Ovary (tissue), 9 donors: Measurements from ENCODE around the gene MAML2. TPM values are rescaled to one million over a fixed set of nuclear protein-coding genes. Genes with fewer than 3 reads are reported as not detected.

ENCODE experiments used
- DNase-seq, 5 donors: peaks; one replicate each; pipeline ENCODE4 v3.0.0-alpha.2; 2019 to 2020
- H3K27ac ChIP-seq, 2 donors: fragments of 200-600 bp; one replicate each; pipeline versions ENCODE4 v1.5.1 to v1.8.0; 2019 to 2022
- H3K27me3 ChIP-seq: fragments of 200-600 bp; one replicate; pipeline ENCODE4 v1.8.0; 2022
- H3K36me3 ChIP-seq: fragments of 200-600 bp; sonication (generic); one replicate; pipeline ENCODE4 v1.5.1; 2019
- H3K4me1 ChIP-seq: one replicate; pipeline ENCODE4 v1.8.1; 2013; ENCODE audit warnings: mild to moderate bottlenecking, moderate library complexity; ENCODE audit not compliant: insufficient read depth
- H3K4me3 ChIP-seq: fragments of 200-600 bp; sonication (generic); one replicate; pipeline ENCODE4 v1.5.1; 2017
- H3K9me3 ChIP-seq, 2 donors: fragments of 200-600 bp in 1 of 2; sonication (generic) in 1 of 2; one replicate each; pipeline versions ENCODE4 v1.5.1 to v1.8.1; 2013 to 2019; ENCODE audit warnings: mild to moderate bottlenecking in 1 of 2, moderate library complexity in 1 of 2
- EP300 ChIP-seq: sonication (generic); formaldehyde crosslinking; IDR thresholded peaks from one replicate; pipeline ENCODE4 v1.6.1; 2017; ENCODE audit warnings: antibody characterized with exemption
- POLR2A ChIP-seq: fragments of 450-650 bp; IDR thresholded peaks from one replicate; pipeline ENCODE4 v1.6.1; 2017; ENCODE audit warnings: antibody characterized with exemption, mild to moderate bottlenecking, moderate library complexity
- WGBS, 3 donors: extraction: QIAGEN DNeasy Blood & Tissue Kit in 1 of 3; methylation state at CpG; one replicate each; pipeline versions ENCODE4 v1.1.5 to v1.1.7; 2013 to 2017; 5-methylcytosine and 5-hydroxymethylcytosine counted together
- intact Hi-C, 4 donors: fragments of 100-400 bp; cut with DNase I; formaldehyde crosslinking; loops; one replicate each; pipeline versions ENCODE4 v1.11.0 to v1.15.1; 2022 to 2023
- polyA plus RNA-seq, 2 donors: library from polyadenylated mRNA; stranded (reverse); fragments of 200-250 nt in 1 of 2; fragments of 350-450 nt in 1 of 2; fragmentation: Illumina TruSeq in 1 of 2; extraction: RNeasy Lipid Tissue Mini Kit (QIAGEN cat#74804) in 1 of 2; gene quantifications; one replicate each; pipeline ENCODE4 v1.2.3, GENCODE V29; 2013 to 2014
- total RNA-seq, 7 donors: library from RNA; depleted of rRNA in 2 of 7; stranded (reverse); fragments of >200 nt in 2 of 7; fragmentation: NEBNext Ultra II Directional in 3 of 7; extraction: Animal tissue kit (Norgen Biotek cat#: 25700) in 3 of 7; gene quantifications; one replicate each; pipeline versions ENCODE4 v1.1.0 to v1.2.4, GENCODE V29; 2016 to 2023
- TF ChIP-seq, protein P1 (sequence below), 3 donors: fragments of 450-650 bp in 2 of 3; fragments of 200-600 bp in 1 of 3; IDR thresholded peaks; one replicate each; pipeline versions ENCODE4 v1.5.1 to v1.8.0; 2016 to 2022; ENCODE audit warnings: antibody characterized with exemption in 3 of 3, mild to moderate bottlenecking in 1 of 3
- donor health status: DM: no; HTN: no; CAD: no; lungs with moderate emphysema.
- donor health status: DM: no; HTN: no; CAD: no.
- donor health status: Bipolar disorder and iron deficiency.
- donor health status: DM: yes; HTN: yes; CAD: no.
- donor health status: DM: no; HTN: no; CAD: no.
- donor health status: DM: yes; HTN: yes; CAD: no.

The MAML2 gene
- total and polyA plus RNA-seq, 9 donors: 7.3 to 17.5 (median 14.6) TPM

DNA sequence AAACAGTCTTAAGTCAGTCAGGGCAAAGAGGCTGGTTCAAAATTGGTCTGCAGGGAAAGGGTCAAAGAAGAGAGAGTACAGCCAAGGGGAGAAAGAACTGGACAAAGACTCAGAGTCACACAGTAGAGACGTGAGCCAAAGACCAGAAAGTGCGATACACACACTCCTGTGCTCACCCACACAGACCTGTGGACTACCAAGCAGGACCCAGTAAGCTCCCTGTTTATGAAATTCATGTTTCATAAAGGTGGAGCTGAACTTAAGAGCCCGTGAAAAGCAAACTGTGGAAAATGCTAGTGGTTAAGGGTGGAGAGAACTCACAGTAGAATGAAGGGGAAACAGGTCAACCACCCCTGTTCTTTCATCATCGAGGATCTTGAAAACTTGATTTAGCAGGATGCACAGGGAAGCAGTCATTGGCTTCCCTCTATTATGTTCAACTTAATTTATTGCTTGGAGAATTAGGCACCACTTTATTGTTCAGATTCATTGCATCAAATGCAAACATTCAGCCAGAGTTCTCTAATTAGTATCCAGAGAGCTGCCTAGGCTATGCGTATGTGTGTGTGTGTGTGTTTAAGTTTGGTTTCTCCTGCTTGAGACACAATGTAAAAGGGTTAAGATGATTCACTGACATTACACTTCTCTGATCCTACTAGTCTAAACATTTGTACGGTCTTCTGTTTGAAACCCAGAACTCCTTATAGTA is 258.2 kb downstream of the MAML2 start:
- WGBS, 3 donors: 59 to 71% (median 62%) methylated on average over 6 of the region's 6 CpGs
- Histone ChIP-seq H3K4me1 (no peaks in the 10 kb centered on the region), H3K27ac (no peak overlapping the region)

GRCh38 chr11:96082936-96083335 is 260.1 kb downstream of the MAML2 start:
- Histone ChIP-seq H3K9me3 (no peaks in the 10 kb centered on the region), H3K4me1 (no peaks in the 10 kb centered on the region), H3K27ac (no peak overlapping the region), H3K4me3 (no peak overlapping the region), H3K36me3 (no peaks in the 10 kb centered on the region), H3K27me3 (no peaks in the 10 kb centered on the region)
- DNase-seq: no peak
- intact Hi-C loops: no loop called here
- TF ChIP-seq POLR2A: no peak
- TF ChIP-seq, protein P1, sequence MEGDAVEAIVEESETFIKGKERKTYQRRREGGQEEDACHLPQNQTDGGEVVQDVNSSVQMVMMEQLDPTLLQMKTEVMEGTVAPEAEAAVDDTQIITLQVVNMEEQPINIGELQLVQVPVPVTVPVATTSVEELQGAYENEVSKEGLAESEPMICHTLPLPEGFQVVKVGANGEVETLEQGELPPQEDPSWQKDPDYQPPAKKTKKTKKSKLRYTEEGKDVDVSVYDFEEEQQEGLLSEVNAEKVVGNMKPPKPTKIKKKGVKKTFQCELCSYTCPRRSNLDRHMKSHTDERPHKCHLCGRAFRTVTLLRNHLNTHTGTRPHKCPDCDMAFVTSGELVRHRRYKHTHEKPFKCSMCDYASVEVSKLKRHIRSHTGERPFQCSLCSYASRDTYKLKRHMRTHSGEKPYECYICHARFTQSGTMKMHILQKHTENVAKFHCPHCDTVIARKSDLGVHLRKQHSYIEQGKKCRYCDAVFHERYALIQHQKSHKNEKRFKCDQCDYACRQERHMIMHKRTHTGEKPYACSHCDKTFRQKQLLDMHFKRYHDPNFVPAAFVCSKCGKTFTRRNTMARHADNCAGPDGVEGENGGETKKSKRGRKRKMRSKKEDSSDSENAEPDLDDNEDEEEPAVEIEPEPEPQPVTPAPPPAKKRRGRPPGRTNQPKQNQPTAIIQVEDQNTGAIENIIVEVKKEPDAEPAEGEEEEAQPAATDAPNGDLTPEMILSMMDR (IDR thresholded peaks at IDR 0.05): no peak
- no peak for TF ChIP-seq EP300
- WGBS, 3 donors: 88 to 90% (median 89%) methylated on average over 2 of the region's 2 CpGs

More for the DNA sequence above, 258.2 kb downstream of the MAML2 start:
- Histone ChIP-seq H3K36me3 (no peaks in the 10 kb centered on the region), H3K27me3 (no peaks in the 10 kb centered on the region), H3K4me3 (no peak overlapping the region), H3K9me3 (no peaks in the 10 kb centered on the region)
- intact Hi-C loops: no loop called here
- TF ChIP-seq EP300 (no peak), POLR2A (no peak)
- TF ChIP-seq, protein P1 (IDR thresholded peaks at IDR 0.05): no peak
- no peak for DNase-seq

DNA sequence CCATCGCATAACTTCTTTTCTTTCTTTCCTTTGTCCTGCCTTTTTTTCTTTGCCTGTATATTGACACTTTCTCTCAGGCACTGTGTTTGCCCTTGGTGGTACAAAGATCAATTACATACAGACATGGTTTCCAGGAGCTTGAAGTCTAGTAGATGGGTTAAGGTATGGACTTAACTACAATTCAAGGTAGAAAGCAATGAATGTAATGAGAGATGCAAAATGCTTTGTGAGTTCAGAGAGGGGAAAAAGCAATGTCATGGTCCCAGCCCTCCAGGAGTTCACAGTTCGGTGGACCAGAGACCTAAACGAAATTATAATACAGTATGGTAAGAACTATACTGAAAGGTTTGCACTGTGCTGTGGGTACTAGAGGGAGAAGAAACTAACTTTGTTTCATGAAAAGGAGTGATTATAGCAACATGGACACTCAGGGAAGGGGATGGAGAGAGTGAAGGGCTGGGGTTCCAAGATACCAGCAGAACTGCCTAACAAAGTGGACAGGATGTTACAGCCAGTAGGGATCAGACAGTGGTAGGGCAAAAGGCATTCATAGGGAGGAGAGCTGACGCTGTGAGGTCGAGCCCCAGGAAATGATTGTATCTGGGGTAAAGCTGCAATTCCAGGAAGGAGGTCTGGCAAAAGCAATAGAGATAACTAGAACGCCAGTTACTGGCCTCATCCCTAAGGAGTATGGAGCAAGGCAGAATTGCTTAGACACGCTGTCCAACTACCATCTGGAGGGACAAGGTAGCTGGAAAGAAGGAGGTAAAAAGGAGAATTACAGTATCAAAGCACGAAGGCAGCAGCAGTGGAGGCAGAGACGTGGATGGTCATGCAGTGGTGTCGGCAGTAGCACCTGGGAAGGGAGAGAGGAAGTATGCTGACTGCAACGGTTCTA is 260.7 kb downstream of the MAML2 start:
- Histone ChIP-seq H3K4me1 (no peaks in the 10 kb centered on the region), H3K36me3 (no peaks in the 10 kb centered on the region), H3K9me3 (no peaks in the 10 kb centered on the region), H3K27me3 (no peaks in the 10 kb centered on the region), H3K4me3 (no peak overlapping the region), H3K27ac (no peak overlapping the region)
- WGBS, 3 donors: 85 to 87% (median 85%) methylated on average over 11 of the region's 11 CpGs
- DNase-seq: no peak
- TF ChIP-seq, protein P1 (IDR thresholded peaks at IDR 0.05): no peak
- no peak for TF ChIP-seq EP300
- TF ChIP-seq POLR2A: no peak
- intact Hi-C loops: no loop called here

DNA sequence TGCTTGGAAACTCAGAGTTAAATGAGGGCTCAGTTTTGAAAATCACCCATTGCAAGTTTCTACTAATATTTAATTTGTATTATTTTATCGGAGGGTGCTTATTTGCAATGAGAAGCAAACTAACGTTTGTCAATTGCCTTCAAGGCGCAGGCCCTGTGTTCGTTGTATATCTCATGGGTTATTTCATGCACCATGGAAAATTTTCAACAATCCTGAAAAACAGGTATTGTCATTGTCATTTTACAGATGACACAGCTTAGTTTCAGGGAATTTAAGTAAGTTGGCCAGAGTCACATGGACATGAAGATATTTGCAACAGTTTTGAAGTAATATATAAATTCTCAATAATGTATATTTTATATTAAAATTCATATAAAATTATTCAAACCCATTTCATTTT is 261.4 kb downstream of the MAML2 start:
- no peaks in the 10 kb centered on the region for H3K9me3 ChIP-seq
- DNase-seq: no peak
- TF ChIP-seq EP300: no peak
- no peak for TF ChIP-seq POLR2A
- TF ChIP-seq, protein P1 (IDR thresholded peaks at IDR 0.05): no peak
- no peaks in the 10 kb centered on the region for H3K4me1 ChIP-seq
- H3K27ac ChIP-seq: no peak overlapping the region
- no peaks in the 10 kb centered on the region for H3K27me3 ChIP-seq
- no peaks in the 10 kb centered on the region for H3K36me3 ChIP-seq
- intact Hi-C loops: no loop called here
- 88 to 98% (median 95%) methylated on average over 4 of the region's 4 CpGs for WGBS, 3 donors
- no peak overlapping the region for H3K4me3 ChIP-seq
